CD4-positive, alpha-beta T cell treated with Interleukin-2 at 100 ng/mL for 4 hours (primary cell): ENCODE results near the gene PPIP5K1.
"Not testable (repeated sequence)": the region's sequence is repeated elsewhere in the genome, so short reads cannot be mapped to it uniquely, and the experiment has no call there.

Source experiments
- DNase-seq: peaks from one replicate; pipeline ENCODE4 v3.0.0-alpha.2; 2020; ENCODE audit warnings: low spot score

PPIP5K1 gene

GRCh38 chr15:43589778-43590466 lies at the start of gene PPIP5K1:
PPIP5K1 (minus strand) TSS chr15:43590208; CDS start chr15:43584504, 5,704 bp downstream.
- not testable (repeated sequence) for DNase-seq

- DNase-seq: not testable (repeated sequence)
These were observed 48.6 kb upstream of the PPIP5K1 start for GRCh38 chr15:43638464-43639204.

GRCh38 chr15:43626937-43627336 lies 36.9 kb upstream of the PPIP5K1 start:
- not testable (repeated sequence) for DNase-seq

DNA sequence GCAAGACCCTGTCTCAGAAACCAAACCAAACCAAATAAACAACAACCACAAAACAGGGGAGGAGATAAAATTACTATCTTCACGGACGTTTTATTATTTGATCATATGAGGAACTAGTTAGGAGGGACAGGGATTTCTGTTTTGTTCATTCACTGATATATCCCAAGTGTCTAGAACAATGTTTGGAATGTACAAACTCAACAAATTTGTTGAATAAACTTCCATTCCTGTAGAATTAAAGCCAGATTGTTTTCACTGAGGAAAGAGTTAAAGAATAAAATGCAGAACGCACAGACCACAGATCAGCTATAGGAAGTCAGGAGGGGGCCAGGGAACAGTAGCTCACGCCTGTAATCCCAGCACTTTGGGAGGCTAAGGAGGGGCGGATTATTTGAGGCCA lies 35.1 kb upstream of the PPIP5K1 start:
- DNase-seq: no peak

- DNase-seq: not testable (repeated sequence)
These were observed 32.2 kb upstream of the PPIP5K1 start for GRCh38 chr15:43622068-43622799.

DNA sequence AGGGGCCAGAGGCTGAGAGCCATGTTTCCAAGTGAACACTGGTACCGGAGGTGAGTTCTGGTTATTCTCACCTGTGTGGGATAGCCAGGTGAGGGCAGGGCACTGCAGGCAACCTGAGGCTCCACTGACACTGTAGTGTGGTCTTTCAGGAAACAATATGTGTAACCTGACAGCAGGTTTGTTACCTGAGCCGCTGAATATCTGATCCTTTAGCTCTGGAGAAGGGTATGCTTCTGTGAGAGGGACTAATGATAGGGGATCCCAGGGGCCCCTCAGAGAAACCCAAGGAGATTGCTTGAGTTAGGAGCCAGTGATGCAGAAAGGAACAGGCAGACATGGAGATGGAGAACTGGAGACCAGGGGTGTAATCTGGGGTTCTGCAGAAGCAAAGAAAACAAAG lies 28.7 kb upstream of the PPIP5K1 start, which contains the start of gene STRC:
STRC (minus strand) TSS at position 101 of the 400 bp plus-strand sequence; CDS start at position 23, 78 bp downstream.
- not testable (repeated sequence) for DNase-seq

DNA sequence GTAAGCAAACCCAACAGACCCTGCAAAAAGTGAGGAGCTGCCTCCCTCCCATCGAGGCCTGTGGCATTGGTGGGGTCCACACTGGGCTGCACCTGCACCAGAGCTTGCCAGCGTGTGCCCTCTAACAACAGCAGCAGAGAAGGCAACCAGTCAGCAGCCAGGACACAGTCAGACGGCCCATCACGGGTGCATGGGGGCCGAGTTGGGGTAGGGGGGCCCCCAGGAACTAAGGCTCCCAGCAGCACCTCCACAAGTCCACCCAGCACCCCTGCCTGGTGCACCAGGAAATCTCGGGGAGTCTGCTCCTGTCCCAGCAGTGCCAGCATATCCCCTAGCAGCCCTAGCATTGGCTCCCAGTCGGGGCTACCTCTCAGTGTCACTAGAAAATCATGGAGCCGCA lies 27.7 kb upstream of the PPIP5K1 start:
- DNase-seq: not testable (repeated sequence)

DNA sequence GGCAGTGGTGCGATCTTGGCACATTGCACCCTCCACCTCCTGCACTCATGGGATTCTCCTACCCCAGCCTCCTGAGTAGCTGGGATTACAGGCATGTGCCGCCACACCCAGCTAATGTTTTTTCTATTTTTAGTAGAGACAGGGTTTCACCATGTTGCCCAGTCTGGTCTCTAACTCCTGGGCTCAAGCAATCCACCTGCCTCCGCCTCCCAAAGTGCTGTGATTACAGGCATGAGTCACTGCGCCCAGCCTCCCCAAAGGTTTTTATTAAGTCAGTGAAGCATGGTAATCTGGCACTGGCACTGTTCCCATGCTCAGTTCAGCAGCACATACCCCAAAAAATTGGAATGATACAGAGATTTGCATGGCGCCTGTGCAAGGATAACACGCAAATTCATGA lies 12.2 kb upstream of the PPIP5K1 start:
- DNase-seq: not testable (repeated sequence)

GRCh38 chr15:43600200-43600599 lies 10.2 kb upstream of the PPIP5K1 start:
- DNase-seq: not testable (repeated sequence)

GRCh38 chr15:43599131-43599530 lies 9.1 kb upstream of the PPIP5K1 start:
- DNase-seq: not testable (repeated sequence)

- DNase-seq: not testable (repeated sequence)
These were observed 3.6 kb upstream of the PPIP5K1 start, which contains the start of gene CKMT1B for GRCh38 chr15:43593328-43594190. CKMT1B (plus strand) TSS chr15:43594027; CDS start chr15:43594219, 192 bp downstream.

- DNase-seq: not testable (repeated sequence)
These were observed 2.8 kb upstream of the PPIP5K1 start for GRCh38 chr15:43592841-43593240.

DNA sequence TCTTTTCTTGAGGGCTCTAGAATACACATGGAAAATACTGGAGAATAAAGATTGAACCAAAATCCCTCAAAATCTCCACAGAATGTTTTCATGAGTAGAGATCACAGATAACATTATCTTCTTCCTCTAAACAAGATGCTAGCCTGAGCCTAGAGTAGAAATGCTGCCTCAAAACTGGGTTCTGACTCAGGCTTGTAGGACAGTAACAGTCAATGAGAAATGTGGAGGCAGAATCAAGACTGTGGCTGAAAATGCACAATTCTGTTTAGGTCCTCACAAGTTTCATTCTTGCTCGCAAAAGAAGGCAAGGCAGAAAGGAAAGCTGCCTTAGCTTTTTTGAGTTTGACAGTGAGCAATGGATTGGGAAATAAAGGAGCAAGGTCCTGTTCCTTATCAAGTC lies 15.4 kb downstream of the PPIP5K1 start:
- not testable (repeated sequence) for DNase-seq

- DNase-seq: not testable (repeated sequence)
These were observed 23.4 kb downstream of the PPIP5K1 start for GRCh38 chr15:43566615-43567014.

GRCh38 chr15:43563793-43564192 lies 26.2 kb downstream of the PPIP5K1 start:
- not testable (repeated sequence) for DNase-seq

DNA sequence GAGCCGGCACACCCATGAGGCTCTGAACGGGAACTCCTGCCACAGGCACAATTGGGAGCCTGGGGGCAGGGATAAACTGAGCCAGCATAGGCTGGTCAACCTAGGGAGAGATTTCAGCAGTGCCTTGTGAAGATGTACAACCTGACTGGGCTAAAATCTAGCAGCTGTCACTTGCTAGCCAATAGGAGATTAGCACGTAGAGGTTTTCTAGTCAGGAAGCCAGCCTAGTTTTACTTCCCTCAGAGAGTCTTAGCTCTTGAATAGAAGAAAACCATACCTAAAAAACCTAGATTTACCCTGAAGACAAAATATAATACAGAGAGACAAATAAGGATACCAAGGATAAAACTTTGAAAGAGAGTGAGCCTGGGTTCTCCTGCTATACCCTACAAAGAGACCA lies 27.3 kb downstream of the PPIP5K1 start:
- DNase-seq: not testable (repeated sequence)

- no peak for DNase-seq
These were observed 37.0 kb downstream of the PPIP5K1 start for GRCh38 chr15:43552986-43553385.

- no peak for DNase-seq
These were observed 37.8 kb downstream of the PPIP5K1 start for GRCh38 chr15:43552256-43552655.

DNA sequence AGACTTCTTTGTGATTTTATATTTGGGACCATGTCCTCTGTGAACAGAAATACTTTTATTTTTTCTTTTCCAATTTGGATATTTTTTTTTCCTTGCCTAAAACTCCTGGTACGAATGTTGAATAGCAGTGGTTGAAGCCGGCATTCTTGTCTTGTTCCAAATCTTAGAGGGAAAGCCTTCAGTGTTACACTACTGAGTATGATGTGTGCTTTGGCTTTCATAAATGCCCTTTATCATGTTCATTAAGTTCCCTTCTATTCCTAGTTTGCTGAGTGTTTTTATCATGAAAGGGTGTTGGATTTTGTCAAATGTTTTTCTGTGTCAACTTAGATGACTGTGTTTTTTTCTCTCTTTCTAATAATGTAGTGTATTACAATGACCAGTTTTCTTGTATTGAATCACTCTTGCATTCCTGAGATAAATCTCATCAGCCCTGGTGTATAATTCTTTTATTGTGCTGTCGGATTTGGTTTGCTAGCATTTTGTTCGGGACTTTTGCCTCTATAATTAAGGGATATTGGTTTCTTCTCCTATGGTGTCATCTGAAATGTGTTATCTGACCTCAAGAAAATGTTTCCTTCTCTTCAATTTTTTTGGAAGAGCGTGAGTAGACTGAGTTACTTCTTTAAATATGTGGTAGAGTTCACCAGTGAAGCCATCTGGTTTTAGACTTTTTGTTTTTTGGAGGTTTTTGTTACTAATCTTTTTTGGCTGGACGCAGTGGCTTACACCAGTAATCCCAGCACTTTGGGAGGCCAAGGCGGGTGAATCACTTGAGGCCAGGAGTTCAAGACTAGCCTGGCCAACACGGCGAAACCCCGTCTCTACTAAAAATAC lies 39.3 kb downstream of the PPIP5K1 start:
- DNase-seq: no peak

- no peak for DNase-seq
These were observed 42.5 kb downstream of the PPIP5K1 start for GRCh38 chr15:43547539-43547938.
